SK-N-SH treated with all-trans-retinoic acid at 6 μM for 48 hours (cell line): Measurements from ENCODE around the gene MYO7A.

Source experiments
- ATAC-seq: fragments of 200-7000 bp; cut with Tn5 transposase; 3 replicates; pipeline ENCODE4 v1.9.1; 2020; ENCODE audit warnings: mild to moderate bottlenecking, moderate library complexity
- ARNTL ChIP-seq: fragments of 450-650 bp; formaldehyde crosslinking; IDR thresholded peaks from 2 replicates; pipeline ENCODE4 v1.5.0; 2020; ENCODE audit warnings: low read depth, mild to moderate bottlenecking, moderate library complexity, borderline replicate concordance
- BACH2 ChIP-seq: fragments of 250-450 bp; sonication (Bioruptor Pico); IDR thresholded peaks from 2 replicates; pipeline ENCODE4 v1.9.0; 2021; ENCODE audit warnings: mild to moderate bottlenecking, borderline replicate concordance
- CSDC2 ChIP-seq: fragments of 250-450 bp; sonication (Bioruptor Pico); IDR thresholded peaks from 2 replicates; pipeline ENCODE4 v1.5.0; 2020; ENCODE audit warnings: mild to moderate bottlenecking, moderate library complexity
- CSRNP3 ChIP-seq: fragments of 250-450 bp; sonication (Bioruptor Pico); IDR thresholded peaks from 2 replicates; pipeline ENCODE4 v1.5.1; 2021; ENCODE audit warnings: mild to moderate bottlenecking, moderate library complexity
- ESRRG ChIP-seq: fragments of 250-450 bp; sonication (Bioruptor Pico); IDR thresholded peaks from 2 replicates; pipeline ENCODE4 v1.6.1; 2021; ENCODE audit warnings: mild to moderate bottlenecking
- GLIS3 ChIP-seq: fragments of 250-450 bp; sonication (Bioruptor Pico); IDR thresholded peaks from 2 replicates; pipeline ENCODE4 v1.5.0; 2020; ENCODE audit warnings: mild to moderate bottlenecking, moderate library complexity
- OSR1 ChIP-seq: fragments of 250-450 bp; sonication (Bioruptor Pico); IDR thresholded peaks from 2 replicates; pipeline ENCODE4 v1.8.0; 2022; ENCODE audit warnings: moderate library complexity, mild to moderate bottlenecking, inconsistent platforms
- PATZ1 ChIP-seq: fragments of 250-450 bp; sonication (Bioruptor Pico); IDR thresholded peaks from 2 replicates; pipeline ENCODE4 v1.8.0; 2020; ENCODE audit warnings: mild to moderate bottlenecking, moderate library complexity, borderline replicate concordance
- POU6F1 ChIP-seq: fragments of 250-450 bp; sonication (Bioruptor Pico); IDR thresholded peaks from 2 replicates; pipeline ENCODE4 v1.8.0; 2021; ENCODE audit warnings: low read depth, mild to moderate bottlenecking, moderate library complexity, borderline replicate concordance
- PPARA ChIP-seq: fragments of 250-450 bp; sonication (Bioruptor Pico); IDR thresholded peaks from 2 replicates; pipeline ENCODE4 v1.5.0; 2020; ENCODE audit warnings: mild to moderate bottlenecking, borderline replicate concordance
- RARB ChIP-seq: fragments of 250-450 bp; sonication (Bioruptor Pico); IDR thresholded peaks from 2 replicates; pipeline ENCODE4 v1.8.0; 2021; ENCODE audit warnings: mild to moderate bottlenecking, moderate library complexity
- SNAI2 ChIP-seq: fragments of 250-450 bp; sonication (Bioruptor Pico); IDR thresholded peaks from 2 replicates; pipeline ENCODE4 v1.5.0; 2020; ENCODE audit warnings: mild to moderate bottlenecking, moderate library complexity
- TCF4 ChIP-seq: fragments of 250-450 bp; sonication (Bioruptor Pico); IDR thresholded peaks from 2 replicates; pipeline ENCODE4 v1.8.0; 2021; ENCODE audit warnings: mild to moderate bottlenecking, moderate library complexity, borderline replicate concordance
- TOX ChIP-seq: fragments of 250-450 bp; sonication (Bioruptor Pico); IDR thresholded peaks from 2 replicates; pipeline ENCODE4 v1.8.0; 2021; ENCODE audit warnings: mild to moderate bottlenecking, moderate library complexity, borderline replicate concordance
- TSHZ2 ChIP-seq: fragments of 250-450 bp; sonication (Bioruptor Pico); IDR thresholded peaks from 2 replicates; pipeline ENCODE4 v1.5.0; 2020; ENCODE audit warnings: mild to moderate bottlenecking, moderate library complexity
- ZC3H10 ChIP-seq: fragments of 250-450 bp; sonication (Bioruptor Pico); IDR thresholded peaks from 2 replicates; pipeline ENCODE4 v1.5.1; 2021; ENCODE audit warnings: mild to moderate bottlenecking, moderate library complexity
- ZFP3 ChIP-seq: fragments of 250-450 bp; sonication (Bioruptor Pico); IDR thresholded peaks from 2 replicates; pipeline ENCODE4 v1.5.0; 2020; ENCODE audit warnings: mild to moderate bottlenecking, moderate library complexity
- ZFP30 ChIP-seq: fragments of 450-650 bp; formaldehyde crosslinking; IDR thresholded peaks from 2 replicates; pipeline ENCODE4 v1.5.0; 2022; ENCODE audit warnings: mild to moderate bottlenecking, moderate library complexity
- ZNF565 ChIP-seq: fragments of 450-650 bp; formaldehyde crosslinking; conservative IDR thresholded peaks from 2 replicates; pipeline ENCODE4 v1.5.0; 2020; ENCODE audit warnings: low read depth, mild to moderate bottlenecking, moderate library complexity
- ZNF70 ChIP-seq: fragments of 450-650 bp; formaldehyde crosslinking; IDR thresholded peaks from 2 replicates; pipeline ENCODE4 v1.5.0; 2020; ENCODE audit warnings: mild to moderate bottlenecking, moderate library complexity
- ZNF8 ChIP-seq: fragments of 450-650 bp; formaldehyde crosslinking; IDR thresholded peaks from 2 replicates; pipeline ENCODE4 v1.5.0; 2020; ENCODE audit warnings: mild to moderate bottlenecking, moderate library complexity
- TF ChIP-seq, protein P1 (sequence below): fragments of 250-450 bp; sonication (Bioruptor Pico); IDR thresholded peaks from 2 replicates; pipeline ENCODE4 v1.5.1; 2020; ENCODE audit warnings: low read depth, mild to moderate bottlenecking, moderate library complexity

Gene MYO7A

GRCh38 chr11:77120571-77120970, 7.5 kb upstream of the MYO7A start:
- TF ChIP-seq PPARA (CRISPR knock-in tag): no peak
- TF ChIP-seq TCF4 (CRISPR knock-in tag): no peak
- TF ChIP-seq TSHZ2 (CRISPR knock-in tag): no peak
- no peak for ATAC-seq

- ATAC-seq: no peak
- TF ChIP-seq ZFP30 (CRISPR knock-in tag) (no peak), PATZ1 (CRISPR knock-in tag) (no peak), TOX (CRISPR knock-in tag) (no peak), ZNF8 (CRISPR knock-in tag) (no peak), PPARA (CRISPR knock-in tag) (no peak), ZC3H10 (CRISPR knock-in tag) (no peak), RARB (no peak), SNAI2 (CRISPR knock-in tag) (no peak), ZNF70 (CRISPR knock-in tag) (no peak), ARNTL (no peak), CSRNP3 (no peak), ZNF565 (no peak)
These were observed 6.9 kb upstream of the MYO7A start for GRCh38 chr11:77121096-77121640.

DNA sequence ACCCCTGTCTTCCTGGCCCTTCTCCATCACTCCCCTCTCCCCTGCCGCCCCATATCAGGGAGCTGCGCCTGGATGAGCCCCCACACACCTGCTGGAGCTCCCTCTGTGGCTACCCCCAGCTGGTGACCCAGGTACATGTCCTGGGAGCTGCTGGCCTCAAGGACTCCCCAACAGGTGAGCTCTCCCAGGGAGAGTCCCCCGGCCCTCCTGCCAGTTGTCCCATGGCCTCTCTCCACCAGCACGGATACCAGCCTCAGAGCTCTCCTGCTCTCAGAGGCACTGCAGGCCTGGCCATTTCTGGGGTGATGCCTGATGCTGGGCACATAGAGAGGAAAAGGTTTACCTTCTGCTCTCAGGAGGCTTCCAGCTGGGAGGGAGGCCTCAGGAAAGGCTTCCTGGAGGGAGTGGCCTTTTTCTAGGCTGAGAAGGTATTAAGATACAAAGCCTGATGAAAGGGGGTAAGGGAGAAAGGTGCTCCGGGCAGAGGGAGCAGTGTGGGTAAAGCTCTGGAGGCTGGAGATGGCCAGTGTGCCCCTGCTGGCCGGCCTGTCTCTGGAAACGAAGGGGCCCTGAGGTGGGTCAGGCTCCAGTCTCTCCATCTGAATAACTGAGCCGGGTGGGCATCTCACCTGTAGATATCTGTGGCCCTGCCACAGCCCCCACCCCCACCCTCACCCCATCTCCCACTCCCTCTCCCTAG, 6.0 kb upstream of the MYO7A start:
- TF ChIP-seq POU6F1 (CRISPR knock-in tag) (no peak), OSR1 (no peak), ESRRG (no peak), PPARA (CRISPR knock-in tag) (no peak), ZFP30 (CRISPR knock-in tag) (no peak), GLIS3 (CRISPR knock-in tag) (no peak), CSDC2 (CRISPR knock-in tag) (no peak), SNAI2 (CRISPR knock-in tag) (no peak), ZNF8 (CRISPR knock-in tag) (no peak), BACH2 (CRISPR knock-in tag) (no peak), TSHZ2 (CRISPR knock-in tag) (no peak), RARB (no peak), PATZ1 (CRISPR knock-in tag) (no peak), ZFP3 (CRISPR knock-in tag) (no peak), ARNTL (no peak)
- TF ChIP-seq, protein P1, sequence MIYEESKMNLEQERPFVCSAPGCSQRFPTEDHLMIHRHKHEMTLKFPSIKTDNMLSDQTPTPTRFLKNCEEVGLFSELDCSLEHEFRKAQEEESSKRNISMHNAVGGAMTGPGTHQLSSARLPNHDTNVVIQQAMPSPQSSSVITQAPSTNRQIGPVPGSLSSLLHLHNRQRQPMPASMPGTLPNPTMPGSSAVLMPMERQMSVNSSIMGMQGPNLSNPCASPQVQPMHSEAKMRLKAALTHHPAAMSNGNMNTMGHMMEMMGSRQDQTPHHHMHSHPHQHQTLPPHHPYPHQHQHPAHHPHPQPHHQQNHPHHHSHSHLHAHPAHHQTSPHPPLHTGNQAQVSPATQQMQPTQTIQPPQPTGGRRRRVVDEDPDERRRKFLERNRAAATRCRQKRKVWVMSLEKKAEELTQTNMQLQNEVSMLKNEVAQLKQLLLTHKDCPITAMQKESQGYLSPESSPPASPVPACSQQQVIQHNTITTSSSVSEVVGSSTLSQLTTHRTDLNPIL: no peak
- no peak for ATAC-seq
